Astrocyte (in vitro differentiated cells and primary cell): ENCODE data around the gene MEAF6. TPM values are rescaled to one million over a fixed set of nuclear protein-coding genes. Genes with fewer than 3 reads are reported as not detected.

Experiments
- DNase-seq: peaks from one replicate; pipeline ENCODE4 v3.0.0-alpha.2; 2010; ENCODE audit warnings: low read depth
- FAIRE-seq: peaks from 2 replicates; lab custom pipeline; 2011; peaks lifted over from hg19 to GRCh38; lab: Jason Lieb, UNC
- H2AFZ ChIP-seq: 2 replicates; pipeline ENCODE4 v1.6.0; 2012; ENCODE audit warnings: low read depth, low read length, inconsistent platforms
- H3K27ac ChIP-seq: 2 replicates; pipeline ENCODE4 v1.5.1; 2011; ENCODE audit warnings: low read depth, low read length, inconsistent platforms
- H3K27me3 ChIP-seq: 2 replicates; pipeline ENCODE4 v1.6.0; 2011; ENCODE audit warnings: low read length, inconsistent platforms; ENCODE audit not compliant: insufficient read depth
- H3K36me3 ChIP-seq: 2 replicates; pipeline ENCODE4 v1.5.1; 2011; ENCODE audit warnings: low read length, inconsistent platforms; ENCODE audit not compliant: insufficient read depth
- H3K4me1 ChIP-seq: 2 replicates; pipeline ENCODE4 v1.5.1; 2011; ENCODE audit warnings: low read length, inconsistent platforms; ENCODE audit not compliant: insufficient read depth
- H3K4me2 ChIP-seq: 2 replicates; pipeline ENCODE4 v1.6.0; 2012; ENCODE audit warnings: low read length, inconsistent platforms
- H3K4me3 ChIP-seq: 2 replicates; pipeline ENCODE4 v1.5.1; 2011; ENCODE audit warnings: low read depth, mild to moderate bottlenecking, low read length, inconsistent platforms; ENCODE audit not compliant: insufficient read depth
- H3K79me2 ChIP-seq: 2 replicates; pipeline ENCODE4 v1.6.0; 2012; ENCODE audit warnings: mild to moderate bottlenecking, low read length, inconsistent platforms; ENCODE audit not compliant: insufficient read depth
- H3K9ac ChIP-seq: 2 replicates; pipeline ENCODE4 v1.6.0; 2012; ENCODE audit warnings: mild to moderate bottlenecking, low read length, inconsistent platforms
- H3K9me3 ChIP-seq: 2 replicates; pipeline ENCODE4 v1.5.1; 2012; ENCODE audit warnings: low read depth, mild to moderate bottlenecking, low read length, inconsistent platforms; ENCODE audit not compliant: insufficient read depth
- H4K20me1 ChIP-seq: 2 replicates; pipeline ENCODE4 v1.6.0; 2012; ENCODE audit warnings: low read length, inconsistent platforms; ENCODE audit not compliant: insufficient read depth
- H3K27ac Mint-ChIP-seq: one replicate; pipeline ENCODE4 v1.8.0; 2021; ENCODE audit warnings: mild to moderate bottlenecking, mixed read lengths; ENCODE audit not compliant: unreplicated experiment
- H3K27me3 Mint-ChIP-seq: one replicate; pipeline ENCODE4 v1.8.0; 2021; ENCODE audit warnings: low read depth, mixed read lengths; ENCODE audit not compliant: unreplicated experiment
- H3K36me3 Mint-ChIP-seq: one replicate; pipeline ENCODE4 v1.8.0; 2021; ENCODE audit warnings: low read depth, mixed read lengths; ENCODE audit not compliant: unreplicated experiment
- H3K4me1 Mint-ChIP-seq: one replicate; pipeline ENCODE4 v1.8.0; 2021; ENCODE audit warnings: low read depth, mixed read lengths; ENCODE audit not compliant: unreplicated experiment
- H3K4me3 Mint-ChIP-seq: one replicate; pipeline ENCODE4 v1.8.0; 2021; ENCODE audit warnings: mild to moderate bottlenecking, moderate library complexity, mixed read lengths; ENCODE audit not compliant: unreplicated experiment
- H3K9me3 Mint-ChIP-seq: one replicate; pipeline ENCODE4 v1.8.0; 2021; ENCODE audit warnings: mild to moderate bottlenecking, mixed read lengths; ENCODE audit not compliant: unreplicated experiment
- EZH2 ChIP-seq: IDR thresholded peaks from 2 replicates; pipeline ENCODE4 v1.6.1; 2012; ENCODE audit warnings: mild to moderate bottlenecking, low read length, inconsistent platforms; ENCODE audit not compliant: insufficient read depth
- total RNA-seq: library from RNA; stranded (reverse); gene quantifications from 2 replicates; pipeline ENCODE4 v1.2.1, GENCODE V29; 2021
- TF ChIP-seq, protein P1 (sequence below): IDR thresholded peaks from 2 replicates; pipeline ENCODE4 v1.5.1; 2011; ENCODE audit warnings: low read depth, mild to moderate bottlenecking, inconsistent platforms, low read length, moderate library complexity; ENCODE audit not compliant: insufficient read depth

MEAF6 gene
- total RNA-seq, 1 donor from 2014 or later: 49.0 TPM

- H3K9me3 ChIP-seq: no peaks in the 10 kb centered on the region
- H4K20me1 ChIP-seq: peaks cover 31% of the 10 kb centered on the region
- H2AFZ ChIP-seq: no peak overlapping the region
- H3K36me3 ChIP-seq: no peaks in the 10 kb centered on the region
- Mint-ChIP-seq H3K36me3 (peaks cover 5% of the 10 kb centered on the region), H3K27ac (peak overlapping the region; percentile 99), H3K4me3 (peak overlapping the region; percentile 85), H3K4me1 (peaks cover 52% of the 10 kb centered on the region), H3K27me3 (no peaks in the 10 kb centered on the region), H3K9me3 (peaks cover 3% of the 10 kb centered on the region)
- H3K4me2 ChIP-seq: peak overlapping the region; percentile 100
- FAIRE-seq (no peak), DNase-seq (no peak)
- peak overlapping the region; percentile 92 for H3K4me3 ChIP-seq
- no peaks in the 10 kb centered on the region for H3K27me3 ChIP-seq
- peaks cover 68% of the 10 kb centered on the region for H3K4me1 ChIP-seq
- H3K9ac ChIP-seq: peak overlapping the region; percentile 89
- peak overlapping the region; percentile 92 for H3K27ac ChIP-seq
- no peak for TF ChIP-seq EZH2
- TF ChIP-seq, protein P1, sequence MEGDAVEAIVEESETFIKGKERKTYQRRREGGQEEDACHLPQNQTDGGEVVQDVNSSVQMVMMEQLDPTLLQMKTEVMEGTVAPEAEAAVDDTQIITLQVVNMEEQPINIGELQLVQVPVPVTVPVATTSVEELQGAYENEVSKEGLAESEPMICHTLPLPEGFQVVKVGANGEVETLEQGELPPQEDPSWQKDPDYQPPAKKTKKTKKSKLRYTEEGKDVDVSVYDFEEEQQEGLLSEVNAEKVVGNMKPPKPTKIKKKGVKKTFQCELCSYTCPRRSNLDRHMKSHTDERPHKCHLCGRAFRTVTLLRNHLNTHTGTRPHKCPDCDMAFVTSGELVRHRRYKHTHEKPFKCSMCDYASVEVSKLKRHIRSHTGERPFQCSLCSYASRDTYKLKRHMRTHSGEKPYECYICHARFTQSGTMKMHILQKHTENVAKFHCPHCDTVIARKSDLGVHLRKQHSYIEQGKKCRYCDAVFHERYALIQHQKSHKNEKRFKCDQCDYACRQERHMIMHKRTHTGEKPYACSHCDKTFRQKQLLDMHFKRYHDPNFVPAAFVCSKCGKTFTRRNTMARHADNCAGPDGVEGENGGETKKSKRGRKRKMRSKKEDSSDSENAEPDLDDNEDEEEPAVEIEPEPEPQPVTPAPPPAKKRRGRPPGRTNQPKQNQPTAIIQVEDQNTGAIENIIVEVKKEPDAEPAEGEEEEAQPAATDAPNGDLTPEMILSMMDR: no peak
- H3K79me2 ChIP-seq: peaks cover 53% of the 10 kb centered on the region
These were observed 41.6 kb downstream of the MEAF6 start for GRCh38 chr1:37472994-37473393.

DNA sequence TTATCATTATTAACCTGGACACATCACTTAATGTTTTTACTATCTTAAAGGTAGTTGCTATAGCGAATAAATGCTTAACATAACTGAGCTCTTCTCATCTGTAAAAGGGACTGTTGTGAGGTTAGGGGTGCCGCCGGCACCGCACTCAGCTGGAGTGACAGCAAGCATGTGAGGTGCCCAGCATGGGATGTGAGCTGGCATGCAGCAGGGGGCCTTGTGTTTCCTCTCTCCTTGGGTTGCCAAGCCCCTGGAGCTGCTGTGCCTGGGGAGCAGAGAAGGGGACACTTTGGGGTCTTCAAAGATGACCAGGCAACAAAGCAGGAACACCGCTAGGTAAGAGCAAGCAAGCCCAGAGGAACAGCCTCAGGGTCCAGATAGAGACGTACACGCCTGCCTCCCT, 42.3 kb downstream of the MEAF6 start:
- Histone ChIP-seq H3K27ac (peak overlapping the region; percentile 92), H3K4me3 (peak overlapping the region; percentile 34), H3K79me2 (peaks cover 50% of the 10 kb centered on the region), H3K27me3 (no peaks in the 10 kb centered on the region), H3K9ac (peak overlapping the region; percentile 89), H3K36me3 (no peaks in the 10 kb centered on the region), H3K4me2 (peak overlapping the region; percentile 100), H4K20me1 (peaks cover 26% of the 10 kb centered on the region), H2AFZ (no peak overlapping the region), H3K9me3 (no peaks in the 10 kb centered on the region), H3K4me1 (peaks cover 61% of the 10 kb centered on the region)
- Mint-ChIP-seq H3K9me3 (peaks cover 3% of the 10 kb centered on the region), H3K4me3 (peak overlapping the region; percentile 85), H3K27me3 (no peaks in the 10 kb centered on the region), H3K4me1 (peaks cover 48% of the 10 kb centered on the region), H3K27ac (peak overlapping the region; percentile 99), H3K36me3 (peaks cover 2% of the 10 kb centered on the region)
- no peak for FAIRE-seq
- TF ChIP-seq, protein P1: no peak
- no peak for TF ChIP-seq EZH2
- DNase-seq: no peak

DNA sequence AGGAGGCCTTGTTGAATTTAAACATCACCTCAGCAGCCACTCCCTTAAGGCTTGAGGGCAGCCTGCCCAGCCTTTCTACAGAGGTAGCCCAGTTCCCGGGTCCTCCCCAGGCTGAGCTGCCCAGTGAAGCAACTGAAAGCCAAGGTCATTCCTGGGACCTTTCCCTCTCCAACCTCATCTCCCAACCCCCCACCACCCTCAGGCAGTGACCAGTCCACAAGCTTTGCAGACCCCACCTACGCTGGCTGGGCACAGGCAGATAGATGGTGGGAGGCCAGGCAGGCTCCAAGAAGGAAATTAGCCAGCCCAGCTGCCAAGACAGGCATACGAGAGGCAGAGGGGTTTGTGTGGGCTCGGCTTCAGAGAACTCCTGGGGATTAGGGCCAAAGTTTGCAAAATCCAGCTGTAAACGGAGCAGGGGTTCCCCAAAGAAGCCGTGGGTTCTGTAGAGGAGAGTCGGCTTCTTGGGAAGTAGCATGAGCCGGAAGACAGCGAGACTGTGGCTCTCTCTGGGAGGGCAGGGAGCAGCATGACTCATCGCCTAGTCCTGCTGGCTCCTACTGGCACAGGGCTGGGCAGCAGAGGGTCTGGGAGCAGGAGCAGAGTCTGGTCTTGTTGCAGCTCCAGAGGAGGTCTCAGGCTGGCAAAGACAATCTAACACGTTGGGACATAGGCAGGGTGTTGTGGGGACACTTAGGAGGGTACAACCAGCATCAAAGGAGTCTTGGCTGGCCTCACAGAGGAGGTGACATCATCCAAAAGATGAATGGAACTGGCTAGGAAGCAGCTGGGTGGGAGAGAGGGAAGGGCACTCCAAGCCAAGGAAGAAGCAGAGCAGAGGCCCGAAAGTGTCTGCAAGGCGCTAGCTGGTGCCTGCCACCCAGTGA, 43.0 kb downstream of the MEAF6 start:
- peak overlapping the region; percentile 34 for H3K4me3 ChIP-seq
- FAIRE-seq: peak; percentile 29
- H3K27ac ChIP-seq: peak overlapping the region; percentile 92

More for the DNA sequence above, 43.0 kb downstream of the MEAF6 start:
- Mint-ChIP-seq H3K4me1 (peaks cover 48% of the 10 kb centered on the region), H3K4me3 (peak overlapping the region; percentile 72), H3K27ac (peak overlapping the region; percentile 99), H3K27me3 (no peaks in the 10 kb centered on the region), H3K36me3 (peaks cover 6% of the 10 kb centered on the region), H3K9me3 (peaks cover 6% of the 10 kb centered on the region)
- Histone ChIP-seq H3K79me2 (peaks cover 48% of the 10 kb centered on the region), H4K20me1 (peaks cover 19% of the 10 kb centered on the region), H3K27me3 (no peaks in the 10 kb centered on the region), H2AFZ (peak overlapping the region; percentile 83), H3K9me3 (no peaks in the 10 kb centered on the region), H3K36me3 (no peaks in the 10 kb centered on the region), H3K4me2 (peak overlapping the region; percentile 100), H3K4me1 (peaks cover 54% of the 10 kb centered on the region), H3K9ac (peak overlapping the region; percentile 89)
- TF ChIP-seq, protein P1: no peak
- TF ChIP-seq EZH2: no peak
- peak; percentile 92 for DNase-seq
